Heart left ventricle (tissue), 13 donors: Measurements from ENCODE around the gene HSD11B1L.

Experiments used
- CTCF ChIP-seq, 12 donors: fragments of 200-600 bp; sonication (generic) in 4 of 12; IDR thresholded peaks; one replicate each; pipeline versions ENCODE4 v1.5.0 to v1.8.0; 2018 to 2022; ENCODE audit warnings: antibody characterized with exemption in 12 of 12, mild to moderate bottlenecking in 5 of 12
- POLR2A ChIP-seq, 2 donors: fragments of 450-650 bp; IDR thresholded peaks; one replicate each; pipeline ENCODE4 v1.6.1; 2017; ENCODE audit warnings: antibody characterized with exemption in 2 of 2, mild to moderate bottlenecking in 2 of 2, moderate library complexity in 2 of 2
- donor health status: ischemic (EF 13 %, LVEDD 7.1; RV severe dilation, severe dysfunction).
- donor health status: DM: no; HTN: yes; CAD: no.
- donor health status: DM: no; HTN: no; CAD: no.
- donor health status: ischemic (EF 25% LVEDD 6.9; RV normal size, moderate dysfunction).
- donor health status: ischemic (EF 25% LVEDD 5.7; RV mildly dilated, moderate dysfunction).
- donor health status: ischemic (EF 35%, LVEDD 5.7; RV mildly dilated, moderate dysfunction).
- donor health status: nonischemic (EF 11% LVEDD 7.7; RV severe dilation, severe dysfunction).
- donor health status: DM: yes; HTN: yes; CAD: no.
- donor health status: PGD.
- donor health status: ischemic (EF 29% LVEDD 5.4; RV normal size, mild dysfunction).
- donor health status: nonischemic (EF 23%, LVEDD 6.1; RV moderate dilation, normal function).

- TF ChIP-seq CTCF (IDR thresholded peaks at IDR 0.05) (no peak), POLR2A (IDR thresholded peaks at IDR 0.05) (no peak)
These were observed 2.6 kb upstream of the HSD11B1L start for GRCh38 chr19:5678071-5678718.
